Amniotic epithelial cell (primary cell): ENCODE data around the gene PTH.

Source experiments
- DNase-seq: peaks from one replicate; pipeline ENCODE4 v3.0.0-alpha.2; 2010; ENCODE audit warnings: low read depth

Gene PTH

DNA sequence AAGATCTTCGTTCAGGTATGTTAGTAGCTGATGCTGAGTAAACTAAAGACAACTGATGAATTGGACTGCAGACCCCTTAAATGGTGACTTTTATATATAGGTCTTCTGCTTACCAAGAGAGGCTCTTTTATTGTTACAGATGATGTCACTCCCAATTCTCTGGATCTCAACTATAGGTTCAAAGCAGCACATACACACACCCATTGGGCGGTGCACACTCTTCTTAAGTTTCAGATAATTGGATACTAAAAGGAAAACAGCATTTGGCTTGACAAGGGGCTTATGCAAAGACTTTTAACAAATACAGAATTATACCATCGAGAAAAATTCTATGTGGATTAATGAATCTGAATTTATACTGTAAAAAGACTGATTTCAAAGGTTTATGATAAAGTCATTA lies at the start of gene PTH:
Gene PTH, minus strand, starts transcription at position 69 of the 400 bp plus-strand sequence. CDS start 3,142 bp downstream, outside the sequence.
- DNase-seq: no peak

GRCh38 chr11:13538044-13538443 lies 42.2 kb upstream of the PTH start:
- DNase-seq: no peak

GRCh38 chr11:13535819-13536218 lies 40.0 kb upstream of the PTH start:
- DNase-seq: no peak

- DNase-seq: no peak
Observed at GRCh38 chr11:13534358-13534757, 38.6 kb upstream of the PTH start.

GRCh38 chr11:13525257-13525656 lies 29.5 kb upstream of the PTH start:
- no peak for DNase-seq

GRCh38 chr11:13503393-13503792 lies 7.6 kb upstream of the PTH start:
- DNase-seq: no peak

GRCh38 chr11:13502492-13502891 lies 6.7 kb upstream of the PTH start:
- no peak for DNase-seq

GRCh38 chr11:13494051-13494450 lies 1.7 kb downstream of the PTH start:
- no peak for DNase-seq

- peak; percentile 7 for DNase-seq
Observed at GRCh38 chr11:13487661-13488030, 8.2 kb downstream of the PTH start.

- DNase-seq: peak; percentile 21
Observed at GRCh38 chr11:13486926-13487660, 8.7 kb downstream of the PTH start.

- no peak for DNase-seq
Observed at GRCh38 chr11:13480198-13480597, 15.6 kb downstream of the PTH start.

DNA sequence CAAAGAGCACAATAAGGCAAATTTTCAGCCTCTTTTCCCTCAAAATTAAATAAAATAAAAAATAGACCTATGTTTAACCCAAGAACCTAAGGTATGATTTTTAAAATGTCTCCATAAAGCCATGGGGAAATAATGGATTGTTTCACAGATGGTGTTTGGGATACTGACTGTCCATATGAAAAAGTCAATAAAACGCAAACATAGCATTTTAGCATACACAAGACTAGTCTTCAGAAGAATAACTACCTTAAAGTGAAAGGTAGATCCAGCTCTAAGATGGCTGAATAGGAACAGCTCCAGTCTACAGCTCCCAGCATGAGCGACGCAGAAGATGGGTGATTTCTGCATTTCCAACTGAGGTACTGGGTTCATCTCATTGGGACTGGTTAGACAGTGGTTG lies 16.1 kb downstream of the PTH start:
- DNase-seq: no peak

GRCh38 chr11:13475091-13475490 lies 20.7 kb downstream of the PTH start:
- DNase-seq: no peak

- DNase-seq: no peak
Observed at GRCh38 chr11:13473013-13473722, 22.6 kb downstream of the PTH start.

DNA sequence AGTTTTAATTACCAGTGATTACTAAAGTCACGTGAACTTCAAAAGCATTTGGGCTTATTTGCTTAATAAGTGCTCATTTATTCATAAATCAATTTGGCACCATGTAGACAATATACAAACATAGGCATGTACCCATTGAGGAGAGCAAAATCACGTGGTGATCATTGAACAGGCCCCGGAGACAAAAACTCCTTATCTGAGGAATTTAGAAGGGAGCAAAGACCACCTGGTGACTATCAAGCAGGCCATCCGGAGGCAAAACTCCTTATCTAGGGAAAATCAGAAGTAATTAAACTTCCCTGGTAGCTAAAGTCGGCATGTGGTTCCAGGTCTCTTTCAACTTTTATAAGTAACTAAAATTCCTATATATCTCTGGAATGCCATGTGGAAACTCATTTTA lies 27.0 kb downstream of the PTH start:
- DNase-seq: no peak

- DNase-seq: peak; percentile 48
Observed at GRCh38 chr11:13465909-13466371, 29.9 kb downstream of the PTH start.

DNA sequence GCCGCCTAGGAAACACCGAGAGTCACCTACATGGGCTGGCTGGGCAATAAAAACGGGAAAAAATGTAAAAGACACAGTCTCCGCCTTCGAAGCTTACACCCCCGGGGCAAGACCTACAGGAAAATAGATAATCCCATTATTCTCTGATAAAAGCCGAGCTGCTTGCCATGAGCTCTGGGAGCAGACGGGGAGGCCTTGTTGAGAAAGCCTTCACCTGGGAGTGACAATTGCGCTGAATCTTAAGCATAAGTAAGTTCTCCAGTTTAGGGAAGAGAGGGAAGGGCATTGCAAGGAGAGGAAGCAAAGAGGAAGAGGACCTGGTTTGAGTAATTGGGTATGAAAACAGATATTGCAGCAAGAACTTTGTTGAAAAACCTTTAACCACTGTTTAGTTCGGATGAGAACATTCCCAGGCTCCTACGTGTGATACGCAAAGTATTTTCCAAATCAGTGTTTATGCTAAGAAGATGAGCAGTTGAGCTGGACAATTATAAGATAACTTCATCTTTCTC lies 32.0 kb downstream of the PTH start:
- no peak for DNase-seq

DNA sequence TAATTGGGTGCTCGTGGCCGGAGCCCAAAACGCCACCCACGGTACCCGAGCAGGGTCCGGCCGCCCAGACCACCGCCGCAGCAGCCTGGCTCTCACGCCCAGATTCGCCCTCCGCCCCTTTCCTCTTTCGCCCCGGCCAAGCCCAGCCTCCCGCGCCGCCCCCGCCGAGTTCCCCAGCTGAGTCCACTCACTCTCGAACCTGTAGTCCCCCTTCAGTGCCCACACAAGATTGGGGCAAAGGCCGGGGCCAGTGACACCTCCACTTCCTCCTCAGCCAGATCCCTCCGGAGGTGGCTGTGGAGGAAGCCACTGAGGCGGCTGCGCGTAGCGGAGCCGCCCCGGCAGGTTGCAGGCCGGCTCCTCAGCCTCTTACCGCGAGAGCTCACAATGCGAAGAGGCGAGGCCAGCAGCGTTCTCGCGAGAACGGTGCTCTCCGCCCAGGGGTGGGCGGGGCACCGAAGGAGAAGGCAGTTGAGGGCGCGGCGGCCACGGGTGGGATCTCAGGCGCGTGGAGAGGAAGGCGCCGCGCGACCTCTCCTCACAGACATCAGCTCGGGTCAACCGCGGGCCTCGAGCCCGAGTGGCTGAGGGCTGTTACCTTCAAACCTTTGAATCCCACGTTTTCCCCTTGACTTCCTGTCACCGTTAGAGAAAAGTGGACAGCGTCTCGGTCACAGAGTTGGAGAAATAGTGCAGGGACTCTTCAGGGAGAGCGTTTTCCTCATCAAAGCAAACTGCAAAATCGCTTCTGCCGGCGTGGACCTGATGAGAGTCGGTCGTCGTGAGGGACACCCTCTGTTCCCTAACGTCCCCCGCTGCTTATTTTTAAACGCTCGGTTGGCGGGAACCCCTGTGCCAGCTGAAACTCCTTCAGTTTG lies 32.7 kb downstream of the PTH start, which contains the start of gene BTBD10:
Gene BTBD10, minus strand, starts transcription at position 322 of the 878 bp plus-strand sequence. CDS start 18,098 bp downstream, outside the sequence.
- peak; percentile 87 for DNase-seq

GRCh38 chr11:13462311-13462900 lies 33.4 kb downstream of the PTH start:
- DNase-seq: peak; percentile 18

DNA sequence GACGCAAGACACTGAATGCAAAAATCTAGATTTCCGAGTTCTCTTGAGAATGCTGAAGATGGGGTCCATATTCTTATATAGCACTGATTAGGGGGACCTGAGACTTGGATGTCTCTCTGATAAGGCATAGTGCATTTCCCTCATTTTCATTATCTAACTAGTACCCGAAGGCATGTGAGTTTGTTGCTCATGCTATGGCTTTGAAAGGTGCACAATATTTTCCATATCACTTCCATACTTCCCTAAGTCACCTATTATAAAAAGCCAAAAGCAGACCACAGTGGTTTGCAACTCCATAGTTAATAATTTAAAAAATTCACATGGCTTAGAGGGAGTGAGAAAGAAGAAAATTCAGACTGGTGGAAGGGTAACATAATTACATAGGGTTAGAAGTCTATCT lies 34.5 kb downstream of the PTH start:
- DNase-seq: no peak

DNA sequence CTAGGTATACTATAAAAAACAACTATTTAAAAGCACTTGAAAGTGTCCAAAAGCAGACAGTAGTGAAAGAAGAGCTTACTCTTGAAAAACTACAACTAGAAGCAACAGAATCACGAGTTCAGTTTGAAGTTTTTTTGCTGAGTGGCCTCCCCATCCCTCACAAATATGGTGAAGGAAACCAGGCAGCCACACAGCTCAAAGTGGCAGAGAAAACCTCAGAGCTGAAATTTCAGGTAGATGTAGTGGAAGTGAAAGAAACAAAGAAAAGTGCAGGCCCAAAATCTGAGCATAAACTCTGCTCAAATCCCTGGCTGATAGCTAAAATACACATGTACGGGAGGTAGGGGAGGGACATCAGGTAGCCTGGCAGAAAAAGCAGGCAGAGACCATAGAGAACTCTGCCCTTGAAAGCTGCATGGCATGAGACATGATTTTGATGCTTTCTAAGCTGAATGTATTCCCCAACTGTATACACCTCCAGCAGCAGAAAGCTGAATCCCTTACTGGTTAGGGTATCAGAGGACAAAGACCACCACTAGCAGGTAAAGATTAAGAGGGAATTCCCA lies 44.9 kb downstream of the PTH start:
- DNase-seq: no peak
